Osteocyte (in vitro differentiated cells): Measurements from ENCODE around the gene COG8. TPM values are rescaled to one million over a fixed set of nuclear protein-coding genes. Genes with fewer than 3 reads are reported as not detected.
A peak's percentile ranks its signal among the peaks of the same experiment; 100 is the strongest.

Source experiments
- DNase-seq: peaks from one replicate; pipeline ENCODE4 v3.0.0; 2021; ENCODE audit warnings: mixed read lengths; ENCODE audit not compliant: unreplicated experiment; ENCODE audit errors: extremely low spot score
- H3K27ac Mint-ChIP-seq: one replicate; pipeline ENCODE4 v1.8.0; 2021; ENCODE audit warnings: mild to moderate bottlenecking, mixed read lengths; ENCODE audit not compliant: unreplicated experiment
- H3K27me3 Mint-ChIP-seq: one replicate; pipeline ENCODE4 v1.8.0; 2021; ENCODE audit warnings: mixed read lengths; ENCODE audit not compliant: unreplicated experiment
- H3K36me3 Mint-ChIP-seq: one replicate; pipeline ENCODE4 v1.8.0; 2021; ENCODE audit warnings: mixed read lengths; ENCODE audit not compliant: unreplicated experiment
- H3K4me1 Mint-ChIP-seq: one replicate; pipeline ENCODE4 v1.8.0; 2021; ENCODE audit warnings: mixed read lengths; ENCODE audit not compliant: unreplicated experiment
- H3K4me3 Mint-ChIP-seq: one replicate; pipeline ENCODE4 v1.8.0; 2021; ENCODE audit warnings: mild to moderate bottlenecking, moderate library complexity, mixed read lengths; ENCODE audit not compliant: unreplicated experiment
- H3K9me3 Mint-ChIP-seq: one replicate; pipeline ENCODE4 v1.8.0; 2021; ENCODE audit warnings: mixed read lengths; ENCODE audit not compliant: unreplicated experiment
- CTCF ChIP-seq: fragments of 200-600 bp; sonication (generic); IDR thresholded peaks from 2 replicates; pipeline ENCODE4 v1.5.0; 2021; ENCODE audit warnings: antibody characterized with exemption, mild to moderate bottlenecking, moderate library complexity
- total RNA-seq: library from RNA; stranded (reverse); gene quantifications from 2 replicates; pipeline ENCODE4 v1.2.1, GENCODE V29; 2021

The COG8 gene
- total RNA-seq, 1 donor from 2014 or later = 52.3 TPM

GRCh38 chr16:69311533-69312387 lies 27.6 kb downstream of the COG8 start:
- no peaks in the 10 kb centered on the region for H3K27me3 Mint-ChIP-seq
- TF ChIP-seq CTCF = no peak
- H3K36me3 Mint-ChIP-seq = peaks cover 13% of the 10 kb centered on the region
- H3K4me3 Mint-ChIP-seq = peak overlapping the region; percentile 98
- no peaks in the 10 kb centered on the region for H3K9me3 Mint-ChIP-seq
- peak overlapping the region; percentile 95 for H3K27ac Mint-ChIP-seq
- H3K4me1 Mint-ChIP-seq = peaks cover 20% of the 10 kb centered on the region
- DNase-seq = no peak

- Mint-ChIP-seq H3K36me3 (peaks cover 7% of the 10 kb centered on the region), H3K4me3 (peak within 1 kb of the TSS; percentile 98), H3K4me1 (peaks cover 25% of the 10 kb centered on the region), H3K27ac (peak within 1 kb of the TSS; percentile 95), H3K27me3 (no peaks in the 10 kb centered on the region), H3K9me3 (no peaks in the 10 kb centered on the region)
- DNase-seq = peak; percentile 100
- peak; percentile 90 for TF ChIP-seq CTCF
Observed at GRCh38 chr16:69310653-69311532, 28.5 kb downstream of the COG8 start, which contains the start of gene VPS4A. Gene VPS4A (plus strand): TSS chr16:69311350. CDS start chr16:69311512, 162 bp downstream.

GRCh38 chr16:69309316-69309715 lies 30.0 kb downstream of the COG8 start:
- H3K4me3 Mint-ChIP-seq = no peak overlapping the region
- no peaks in the 10 kb centered on the region for H3K9me3 Mint-ChIP-seq
- no peak overlapping the region for H3K27ac Mint-ChIP-seq
- H3K27me3 Mint-ChIP-seq = no peaks in the 10 kb centered on the region
- peaks cover 29% of the 10 kb centered on the region for H3K4me1 Mint-ChIP-seq
- TF ChIP-seq CTCF = no peak
- DNase-seq = no peak
- H3K36me3 Mint-ChIP-seq = peaks cover 3% of the 10 kb centered on the region

GRCh38 chr16:69307856-69308255 lies 31.5 kb downstream of the COG8 start:
- Mint-ChIP-seq H3K4me1 (peaks cover 23% of the 10 kb centered on the region), H3K9me3 (no peaks in the 10 kb centered on the region), H3K27ac (no peak overlapping the region), H3K36me3 (peaks cover 7% of the 10 kb centered on the region), H3K4me3 (no peak overlapping the region), H3K27me3 (no peaks in the 10 kb centered on the region)
- no peak for TF ChIP-seq CTCF
- DNase-seq = no peak

GRCh38 chr16:69307091-69307490 lies 32.3 kb downstream of the COG8 start:
- Mint-ChIP-seq H3K27ac (no peak overlapping the region), H3K4me1 (peaks cover 20% of the 10 kb centered on the region), H3K36me3 (peaks cover 7% of the 10 kb centered on the region), H3K27me3 (no peaks in the 10 kb centered on the region), H3K9me3 (no peaks in the 10 kb centered on the region), H3K4me3 (no peak overlapping the region)
- no peak for DNase-seq
- no peak for TF ChIP-seq CTCF
